Fibroblast of peridontal ligament (primary cell): Measurements from ENCODE around the gene URI1.

Source experiments
- DNase-seq: peaks from one replicate; pipeline ENCODE4 v3.0.0-alpha.2; 2010; ENCODE audit errors: extremely low read depth

Gene URI1

DNA sequence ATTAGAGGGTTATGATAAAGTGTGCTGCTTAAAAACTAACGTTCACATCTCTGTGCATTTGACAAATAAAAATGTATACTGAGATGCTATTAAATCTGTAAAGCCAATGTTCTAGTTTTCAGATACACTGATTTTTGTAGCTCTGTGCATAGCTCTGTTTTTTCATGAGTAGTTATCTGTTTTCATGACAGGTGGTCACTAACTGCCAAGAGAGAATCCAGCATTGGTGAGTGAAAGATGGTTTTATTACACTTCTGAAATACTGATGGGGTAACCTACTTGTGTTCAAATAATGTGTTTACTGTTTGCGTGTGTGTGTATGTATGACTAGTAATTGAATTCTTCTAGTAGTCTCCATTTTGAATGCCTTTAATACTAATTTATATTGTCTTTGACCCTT lies 29.0 kb downstream of the URI1 start:
- no peak for DNase-seq

DNA sequence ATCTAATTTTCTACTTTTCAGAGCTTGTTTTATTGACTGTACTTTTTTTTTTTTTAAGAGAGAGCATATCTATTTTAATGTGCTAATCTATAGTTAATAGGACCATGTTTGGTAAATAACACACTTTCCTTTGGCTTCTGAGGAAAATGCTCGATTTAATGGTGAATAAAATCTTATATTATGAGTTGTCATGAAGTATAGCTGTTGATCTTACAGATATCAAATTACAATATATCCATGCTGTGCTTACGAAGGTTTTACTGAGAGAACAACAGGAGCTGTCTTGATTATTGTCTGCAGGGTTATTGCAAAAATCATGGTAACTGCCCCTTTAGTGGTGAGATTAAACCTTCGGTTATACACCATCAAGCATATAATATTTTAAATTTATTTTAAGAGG lies 29.6 kb downstream of the URI1 start:
- no peak for DNase-seq

DNA sequence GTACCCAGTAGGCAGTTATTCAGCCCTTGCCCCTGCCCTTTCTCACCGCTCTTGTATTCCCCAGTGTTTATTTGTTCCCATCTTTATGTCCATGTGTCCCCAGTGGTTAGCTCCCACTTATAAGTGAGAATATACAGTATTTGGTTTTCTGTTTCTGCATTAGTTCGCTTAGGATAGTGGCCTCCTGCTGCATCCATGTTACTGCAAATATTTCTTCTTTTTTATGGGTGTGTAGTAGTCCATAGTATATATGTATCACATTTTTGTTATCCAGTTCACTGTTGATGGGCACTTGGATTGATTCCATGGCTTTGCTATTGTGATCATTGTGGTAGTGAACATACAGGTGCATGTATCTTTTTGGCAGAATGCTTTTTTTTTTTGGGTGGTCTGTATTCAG lies 32.7 kb downstream of the URI1 start:
- no peak for DNase-seq

DNA sequence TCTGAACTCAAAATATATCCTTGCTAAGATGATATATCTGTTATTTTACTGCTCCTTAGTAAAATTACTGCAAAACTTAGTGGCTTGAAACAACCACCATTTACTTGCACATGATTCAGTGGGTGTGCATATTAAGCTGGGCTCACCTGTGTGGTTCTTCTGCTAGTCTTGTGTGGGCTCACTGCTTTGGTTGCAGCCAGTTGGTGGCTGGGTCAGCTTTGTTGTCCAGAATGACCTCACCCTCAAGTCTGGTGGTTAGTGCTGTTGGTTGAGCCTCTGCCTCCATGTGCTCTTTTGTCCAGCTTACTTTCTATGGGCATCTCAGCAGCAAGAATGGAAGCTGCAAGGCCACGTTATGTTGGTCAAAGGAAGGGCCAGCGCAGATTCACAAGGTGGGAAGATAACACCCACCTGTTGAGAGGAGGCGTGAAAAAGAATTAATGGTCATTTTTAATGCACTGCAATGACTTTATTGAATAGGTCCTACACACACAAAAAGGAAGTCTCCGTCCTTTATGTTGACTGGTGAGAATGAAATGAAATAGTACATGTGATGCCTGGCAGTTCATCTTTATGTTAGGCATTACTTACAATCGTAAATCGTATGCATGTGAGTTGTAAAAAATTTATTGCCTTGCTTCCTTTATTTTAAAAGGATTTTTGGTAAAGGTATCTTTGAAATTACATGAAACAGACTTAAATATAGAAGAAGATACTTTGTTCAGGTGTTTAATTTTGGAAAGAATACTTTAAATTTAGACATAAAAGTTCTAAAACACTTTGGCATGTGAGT lies 34.3 kb downstream of the URI1 start:
- DNase-seq = no peak

DNA sequence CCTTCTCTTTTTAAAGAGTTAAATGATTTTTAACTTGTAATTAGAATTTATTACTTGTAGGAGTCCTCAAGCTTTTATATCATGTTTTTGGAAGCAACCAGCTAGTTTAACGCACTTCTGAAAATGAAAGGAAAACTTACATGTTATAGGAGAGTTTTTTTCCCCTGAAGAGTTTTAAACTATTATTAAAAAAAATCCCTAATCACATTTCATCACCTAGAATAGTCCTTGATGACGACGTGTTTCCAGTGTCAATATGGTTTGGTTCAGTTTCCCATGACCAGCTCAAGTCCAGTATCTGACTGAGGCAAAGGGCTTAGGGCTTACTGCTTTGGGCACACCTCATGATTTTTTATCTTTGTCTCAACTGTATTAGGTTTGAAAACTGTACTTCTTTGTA lies 36.0 kb downstream of the URI1 start:
- DNase-seq = peak; percentile 16

DNA sequence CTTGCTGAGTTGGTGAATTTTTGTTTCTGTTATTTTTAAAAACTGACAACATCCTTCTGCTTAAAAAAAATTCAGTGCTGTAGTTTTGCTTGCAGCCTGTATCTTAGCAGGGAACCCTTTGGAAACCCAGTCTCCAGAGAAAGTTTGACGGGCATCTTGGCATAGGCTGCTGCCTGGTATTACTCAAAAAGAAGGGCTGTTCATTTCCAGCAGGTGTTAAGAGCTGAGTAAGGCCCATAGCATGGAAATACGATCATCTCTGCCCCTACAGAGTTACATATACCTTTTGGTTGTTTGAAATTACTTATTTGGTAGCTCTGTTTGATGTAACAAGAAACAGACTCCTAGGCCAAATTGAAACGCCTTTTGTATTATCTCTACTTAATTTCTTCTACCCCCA lies 41.5 kb downstream of the URI1 start:
- DNase-seq = no peak

DNA sequence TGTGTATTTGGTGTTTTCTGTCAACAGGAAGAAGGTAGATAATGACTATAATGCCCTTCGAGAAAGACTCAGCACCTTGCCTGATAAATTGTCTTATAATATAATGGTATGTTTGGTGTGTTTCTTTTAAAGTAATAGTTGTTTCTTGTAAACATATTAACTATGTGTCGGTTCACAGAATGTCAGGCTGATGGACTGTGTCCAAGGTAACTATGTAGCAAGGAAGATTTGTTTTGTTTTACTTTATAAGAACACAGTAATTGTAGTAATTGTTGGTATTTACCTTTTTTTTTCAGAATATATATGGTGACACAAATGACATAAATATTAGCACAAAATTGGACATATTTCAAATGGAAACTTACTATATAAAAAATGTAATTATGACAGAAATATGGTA lies 43.2 kb downstream of the URI1 start:
- no peak for DNase-seq

DNA sequence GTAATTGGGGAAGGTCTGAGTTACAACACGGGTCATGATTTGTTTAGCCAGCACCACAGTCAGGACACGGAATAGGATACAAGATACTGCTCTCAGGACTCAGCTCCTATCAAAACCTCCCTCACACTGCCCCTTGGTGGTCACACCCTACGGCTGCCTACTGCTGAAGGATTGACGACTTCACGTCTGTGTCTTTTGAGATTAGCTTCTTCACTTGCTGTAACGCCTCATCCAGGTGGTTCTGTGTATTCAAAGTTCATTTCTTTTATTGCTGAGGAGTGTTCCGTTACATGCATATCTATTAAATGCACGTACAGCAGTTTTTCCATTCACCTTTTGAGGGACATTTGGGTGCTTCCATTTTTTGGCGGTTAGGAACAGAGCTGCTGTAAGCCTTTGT lies 46.3 kb downstream of the URI1 start:
- no peak for DNase-seq

DNA sequence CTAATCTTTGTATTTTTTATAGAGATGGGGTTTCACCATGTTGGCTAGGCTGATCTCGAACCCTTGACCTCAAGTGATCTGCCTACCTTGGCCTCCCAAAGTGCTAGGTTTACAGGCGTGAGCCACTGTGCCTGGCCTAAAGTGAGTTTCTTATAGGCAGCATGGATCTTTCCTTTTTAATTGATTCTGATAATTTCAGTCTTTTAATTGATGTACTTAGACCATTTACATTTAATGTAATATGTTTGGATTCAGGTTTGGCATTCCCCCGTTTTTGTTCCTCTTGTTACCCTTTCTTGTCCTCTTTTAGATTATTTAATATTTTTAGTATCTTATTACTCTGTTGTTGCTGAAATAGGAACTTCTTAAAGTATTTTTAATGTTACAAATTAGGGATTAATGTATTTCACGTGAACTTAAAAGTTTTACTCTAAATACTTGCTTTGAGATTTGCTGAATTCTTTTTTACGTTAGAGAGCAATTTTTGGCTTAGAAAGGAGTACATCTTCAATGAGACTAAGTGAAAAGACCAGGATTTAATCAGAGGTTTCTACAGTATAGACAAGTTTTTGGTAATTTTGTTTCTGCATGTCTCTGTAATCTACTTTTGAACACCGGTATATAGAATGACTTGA lies 50.3 kb downstream of the URI1 start:
- DNase-seq = no peak

DNA sequence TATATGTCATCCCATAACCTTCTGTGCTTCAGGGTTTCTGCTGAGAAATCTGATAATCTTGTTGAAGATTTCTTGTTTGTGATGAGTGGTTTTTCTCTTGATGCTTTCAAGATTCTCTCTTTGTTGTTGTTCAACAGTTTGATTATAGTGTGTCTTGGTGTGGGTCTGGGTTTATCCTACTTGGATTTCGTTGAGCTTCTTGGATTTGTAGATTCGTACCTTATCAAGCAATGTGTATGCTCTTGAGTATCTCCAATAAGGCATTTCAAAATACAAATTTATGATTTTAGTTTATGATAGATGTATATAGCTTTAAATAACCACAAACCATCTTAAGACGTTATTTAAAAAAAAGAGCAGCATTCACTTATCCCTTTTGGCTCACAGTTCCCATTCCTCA lies 57.5 kb downstream of the URI1 start:
- DNase-seq = no peak

DNA sequence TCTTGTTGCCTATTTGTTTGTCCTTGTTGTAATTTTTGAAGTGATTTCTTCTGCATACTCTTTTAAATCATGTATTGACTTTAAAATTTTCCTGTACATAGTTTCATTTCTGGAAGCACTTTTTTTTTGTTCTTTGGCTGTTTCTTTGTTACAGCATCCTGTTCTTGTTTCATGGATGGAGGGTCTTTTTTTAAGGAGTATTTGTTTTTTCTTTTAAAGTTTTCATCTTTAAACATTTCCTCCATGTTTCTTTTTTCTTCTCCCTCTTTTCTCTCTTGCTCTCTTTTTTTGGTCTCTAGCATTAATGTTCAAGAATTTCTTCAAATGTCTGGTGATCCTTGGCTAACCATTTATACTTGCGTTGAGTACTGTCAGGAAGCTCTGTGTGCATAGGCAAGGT lies 58.8 kb downstream of the URI1 start:
- DNase-seq = no peak

DNA sequence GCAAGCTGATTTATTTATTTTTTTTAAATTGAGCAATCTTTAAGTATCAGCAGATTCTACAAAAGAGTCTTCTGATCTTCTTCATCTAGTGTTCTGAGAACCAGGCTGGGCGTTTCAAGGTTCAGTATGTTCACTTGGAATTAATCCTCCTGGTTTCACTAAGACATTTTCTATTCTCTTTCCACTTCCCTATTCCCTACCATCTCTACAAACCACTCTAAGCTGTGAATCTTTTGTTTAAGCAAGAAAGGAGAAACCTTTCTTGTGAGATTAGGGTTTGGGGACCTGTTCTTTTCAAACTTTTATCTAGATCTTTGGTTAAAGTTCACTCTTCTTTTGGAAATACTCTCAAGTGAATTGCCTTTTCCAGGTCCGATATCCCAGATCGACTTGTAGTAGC lies 59.3 kb downstream of the URI1 start:
- no peak for DNase-seq

DNA sequence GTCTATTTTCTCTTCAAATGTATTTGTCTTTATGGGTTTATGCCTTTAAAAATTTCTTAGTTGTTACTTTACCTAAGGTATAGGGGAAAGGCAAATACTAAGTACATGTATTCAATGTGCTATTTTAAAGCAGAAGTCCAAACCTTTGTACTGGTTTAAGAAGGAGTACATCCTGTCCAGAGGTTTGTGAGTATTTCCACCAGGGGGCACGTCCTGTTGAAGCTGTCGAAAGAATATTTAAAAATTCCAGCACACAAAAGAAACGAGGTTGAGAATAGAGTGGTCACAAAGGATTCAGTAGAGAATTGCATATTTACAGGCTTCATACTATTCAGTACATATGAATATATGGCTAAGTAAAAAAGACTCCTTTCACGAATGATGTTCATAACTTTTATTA lies 59.8 kb downstream of the URI1 start:
- no peak for DNase-seq

DNA sequence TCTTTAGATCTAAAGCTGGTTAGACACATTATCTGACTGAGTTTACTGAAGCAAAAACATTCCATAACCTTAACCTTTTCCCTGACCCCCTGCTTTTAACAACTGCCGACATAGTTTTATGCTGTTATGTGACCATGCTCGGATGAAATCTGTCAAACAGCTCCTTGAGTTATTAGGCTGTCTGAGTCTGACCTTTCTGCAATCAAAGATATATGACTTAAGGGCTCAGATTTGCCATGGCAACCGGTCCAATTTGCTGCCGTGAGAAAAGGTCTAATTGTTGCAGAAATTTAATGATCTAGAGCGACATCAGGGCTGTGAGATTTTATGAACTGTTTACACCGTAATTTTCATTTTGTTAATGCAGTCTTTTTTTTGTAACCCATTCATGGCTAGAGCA lies 61.8 kb downstream of the URI1 start:
- no peak for DNase-seq

DNA sequence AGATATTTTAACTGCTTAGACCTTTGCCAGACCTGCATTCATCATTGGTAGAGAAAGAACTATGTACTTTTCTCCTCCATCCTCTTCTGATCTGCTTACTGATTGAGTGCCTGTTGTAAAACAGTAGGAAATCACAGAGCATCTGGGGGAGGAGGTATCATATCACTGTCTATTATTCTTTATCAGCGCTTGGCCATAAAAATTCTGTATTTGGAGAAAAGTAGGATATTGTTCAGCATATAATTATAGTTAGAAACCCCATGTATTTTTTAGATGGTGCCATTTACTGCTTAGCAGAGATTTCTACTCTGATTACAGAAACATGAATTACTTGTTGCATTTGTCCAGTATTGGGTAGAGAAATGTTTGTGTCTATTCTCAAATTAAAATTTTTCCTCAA lies 62.4 kb downstream of the URI1 start:
- no peak for DNase-seq

DNA sequence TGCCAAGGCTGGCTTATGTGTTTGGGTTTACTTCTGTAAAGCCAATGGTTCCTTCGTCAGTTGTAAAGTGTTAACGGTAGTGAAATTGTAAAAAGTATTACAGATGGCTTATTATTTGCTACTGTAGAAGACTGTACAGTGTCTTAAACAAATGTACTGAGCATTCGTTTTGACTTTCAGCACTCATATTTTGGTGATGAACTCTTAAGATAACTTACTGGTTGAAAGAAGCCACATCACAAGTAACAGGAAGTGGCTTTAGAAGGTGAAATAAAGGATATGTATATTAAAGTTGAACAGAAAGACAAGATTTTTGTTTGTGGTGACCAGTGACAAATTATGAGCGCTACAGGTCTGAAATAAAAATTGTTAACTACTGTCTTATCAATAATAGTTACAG lies 64.2 kb downstream of the URI1 start:
- no peak for DNase-seq

DNA sequence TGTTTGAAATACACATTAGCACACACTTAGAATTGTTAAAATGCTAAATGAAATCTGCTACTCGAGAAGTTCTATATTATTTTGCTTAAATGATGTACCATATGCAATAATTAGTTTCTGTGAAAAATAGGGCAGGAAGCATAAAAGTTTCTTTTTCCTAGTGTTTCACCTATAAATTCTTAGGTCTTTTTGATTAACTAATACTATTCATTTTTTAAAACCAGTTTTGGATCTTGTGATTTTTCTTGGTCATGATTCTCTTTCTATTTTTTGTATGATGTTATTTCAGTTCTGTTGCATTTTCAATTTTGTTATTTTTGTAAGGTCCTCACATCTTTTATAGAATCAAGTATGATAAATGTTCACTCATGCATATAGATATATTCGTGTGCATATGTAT lies 66.1 kb downstream of the URI1 start:
- DNase-seq = no peak

DNA sequence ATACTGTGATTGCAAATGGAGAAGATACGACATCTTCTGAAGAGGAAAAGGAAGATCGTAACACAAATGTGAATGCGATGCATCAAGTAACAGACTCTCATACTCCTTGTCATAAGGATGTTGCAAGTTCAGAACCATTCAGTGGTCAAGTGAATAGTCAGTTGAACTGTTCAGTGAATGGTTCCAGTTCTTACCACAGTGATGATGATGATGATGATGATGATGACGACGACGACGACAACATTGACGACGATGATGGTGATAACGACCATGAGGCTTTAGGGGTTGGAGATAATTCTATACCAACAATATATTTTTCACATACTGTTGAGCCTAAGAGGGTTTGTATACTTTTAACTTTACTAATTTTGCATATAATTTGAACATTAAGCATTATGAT lies 67.0 kb downstream of the URI1 start:
- no peak for DNase-seq

DNA sequence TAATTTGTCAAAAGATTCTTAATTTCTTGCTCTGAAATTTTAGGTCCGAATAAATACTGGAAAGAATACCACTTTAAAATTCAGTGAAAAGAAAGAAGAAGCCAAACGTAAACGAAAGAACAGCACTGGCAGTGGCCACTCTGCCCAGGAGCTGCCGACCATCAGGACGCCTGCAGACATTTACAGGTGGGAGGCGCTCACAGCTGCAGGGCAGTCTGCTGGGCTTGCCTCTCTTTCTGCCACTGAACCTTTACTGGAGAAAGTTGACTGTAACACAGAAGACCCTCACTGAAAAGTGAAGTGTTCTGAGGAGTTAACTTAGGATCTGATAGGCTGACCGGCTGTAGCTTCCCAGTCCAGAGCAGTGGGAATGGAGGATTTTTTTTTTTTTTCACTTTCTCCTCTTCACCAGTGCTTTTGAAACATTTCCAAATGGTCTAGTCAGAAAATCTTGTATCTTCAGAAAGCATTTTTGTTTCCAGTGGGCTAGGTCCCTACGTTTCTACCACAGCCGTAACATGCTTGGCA lies 69.1 kb downstream of the URI1 start:
- DNase-seq = no peak

DNA sequence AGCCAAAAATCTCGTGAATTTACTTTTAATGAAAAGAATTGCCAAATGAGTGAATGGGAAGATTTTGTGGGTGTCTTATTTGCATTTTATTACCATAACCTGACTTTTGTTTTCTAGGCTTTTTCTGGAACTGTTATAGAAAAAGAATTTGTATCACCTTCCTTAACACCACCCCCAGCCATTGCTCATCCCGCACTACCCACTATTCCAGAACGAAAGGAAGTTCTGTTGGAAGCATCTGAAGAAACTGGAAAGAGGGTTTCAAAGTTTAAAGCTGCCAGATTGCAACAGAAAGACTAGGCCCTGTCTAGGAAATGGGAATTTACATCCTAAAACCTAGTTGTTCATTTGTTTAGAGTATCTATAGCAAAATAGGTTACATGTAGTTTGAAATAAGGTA lies 72.7 kb downstream of the URI1 start:
- DNase-seq = no peak

DNA sequence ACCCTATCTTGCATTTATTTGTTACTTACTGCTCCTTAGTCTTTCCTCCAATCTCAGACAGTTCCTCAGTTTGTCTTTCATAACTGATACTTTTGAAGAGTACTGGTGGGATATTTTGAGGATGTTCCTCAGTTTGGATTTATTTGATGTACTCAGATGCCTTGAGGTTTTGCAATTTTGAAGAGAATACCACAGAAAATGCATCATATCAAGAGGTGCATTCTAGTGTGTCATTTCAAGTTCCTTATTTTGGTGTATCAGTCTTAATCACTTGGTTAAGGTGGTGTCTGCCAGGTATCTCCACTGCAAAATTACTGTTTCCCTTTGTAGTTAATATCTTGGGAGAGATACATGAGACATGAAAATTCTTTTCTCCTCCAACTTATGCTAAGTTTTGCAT lies 75.1 kb downstream of the URI1 start:
- DNase-seq = no peak

DNA sequence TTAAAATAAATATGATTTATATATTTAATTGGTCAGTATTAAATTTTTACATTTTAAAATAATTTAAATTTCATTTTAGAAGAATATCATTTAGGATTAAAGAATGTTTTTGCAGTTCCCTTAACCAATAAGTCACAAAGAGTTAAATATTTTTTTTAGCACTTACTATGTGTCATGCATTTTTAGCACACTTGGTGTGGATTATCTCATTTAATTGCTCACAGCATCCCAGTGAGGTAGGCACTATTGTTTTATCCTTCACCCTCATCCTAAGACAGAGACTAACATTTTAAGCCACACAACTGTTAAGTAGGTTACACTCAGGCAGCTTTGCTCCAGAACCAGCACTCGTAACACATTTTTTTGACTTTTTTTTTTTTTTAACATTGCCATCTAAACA lies 78.2 kb downstream of the URI1 start:
- no peak for DNase-seq

DNA sequence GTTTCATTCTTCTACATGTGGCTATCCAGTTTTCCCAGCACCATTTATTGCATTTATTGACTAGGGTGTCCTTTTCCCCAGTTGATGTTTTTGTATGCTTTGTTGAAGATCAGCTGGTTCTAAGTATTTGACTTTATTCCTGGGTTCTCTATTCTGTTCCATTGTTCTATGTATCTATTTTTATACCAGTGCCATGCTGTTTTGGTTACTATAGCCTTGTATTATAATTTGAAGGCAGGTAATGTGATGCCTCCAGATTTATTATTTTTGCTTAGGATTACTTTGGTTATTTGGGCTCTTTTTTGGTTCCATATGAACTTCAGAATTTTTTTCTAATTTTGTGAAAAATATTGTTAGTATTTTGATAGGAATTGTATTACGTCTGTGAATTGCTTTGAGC lies 80.6 kb downstream of the URI1 start:
- no peak for DNase-seq

DNA sequence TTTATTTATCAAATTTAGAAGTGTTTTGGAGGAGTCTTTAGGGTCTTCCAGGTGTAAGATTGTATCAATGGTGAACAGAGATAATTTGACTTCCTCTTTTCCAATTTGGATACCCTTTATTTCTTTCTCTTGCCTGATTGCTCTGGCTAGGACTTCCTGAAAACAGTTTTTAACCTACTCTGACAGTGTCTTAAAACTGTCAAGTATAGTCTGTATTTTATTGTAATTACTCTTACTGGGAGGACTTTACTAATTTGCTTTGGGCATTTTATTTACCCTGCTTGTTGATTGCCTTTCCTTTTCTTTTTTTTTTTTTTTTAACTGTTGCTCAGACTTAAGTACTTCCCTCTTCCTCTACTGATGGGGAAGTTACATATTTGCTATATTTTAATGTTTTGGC lies 81.3 kb downstream of the URI1 start:
- DNase-seq = no peak
